Measurements from ENCODE around the gene TBC1D10B.

The TBC1D10B gene

GRCh38 chr16:30370456-30371247 is at the start of gene TBC1D10B:
TSS of gene TBC1D10B (minus strand) at chr16:30370494. CDS start at chr16:30370183, 311 bp downstream.
- DNase-seq (ENCODE audit: insufficient read length, low spot score) (peak; percentile 94), FAIRE-seq (peak; percentile 100)

- no peak for FAIRE-seq
- DNase-seq (ENCODE audit: insufficient read length, low spot score) = no peak
These were observed 48.3 kb upstream of the TBC1D10B start for GRCh38 chr16:30418350-30419181.

GRCh38 chr16:30417529-30418349 is 47.4 kb upstream of the TBC1D10B start:
- DNase-seq (ENCODE audit: insufficient read length, low spot score) (peak; percentile 93), FAIRE-seq (peak; percentile 93)

- DNase-seq (ENCODE audit: insufficient read length, low spot score) (no peak), FAIRE-seq (no peak)
These were observed 46.6 kb upstream of the TBC1D10B start for GRCh38 chr16:30416624-30417528.

- no peak for FAIRE-seq
- DNase-seq (ENCODE audit: insufficient read length, low spot score) = no peak
These were observed 45.8 kb upstream of the TBC1D10B start for GRCh38 chr16:30416047-30416603.

- FAIRE-seq (no peak), DNase-seq (ENCODE audit: insufficient read length, low spot score) (no peak)
These were observed 43.9 kb upstream of the TBC1D10B start for GRCh38 chr16:30414159-30414558.

- FAIRE-seq = no peak
- no peak for DNase-seq (ENCODE audit: insufficient read length, low spot score)
These were observed 43.0 kb upstream of the TBC1D10B start for GRCh38 chr16:30413112-30413806.

- FAIRE-seq (peak; percentile 89), DNase-seq (ENCODE audit: insufficient read length, low spot score) (peak; percentile 83)
These were observed 39.1 kb upstream of the TBC1D10B start for GRCh38 chr16:30409125-30410060.

- DNase-seq (ENCODE audit: insufficient read length, low spot score) (no peak), FAIRE-seq (no peak)
These were observed 37.7 kb upstream of the TBC1D10B start for GRCh38 chr16:30407804-30408534.

GRCh38 chr16:30407102-30407803 is 37.0 kb upstream of the TBC1D10B start, which contains the start of gene ZNF771:
TSS of gene ZNF771 (plus strand) at chr16:30407606. CDS start at chr16:30408054, 448 bp downstream.
- peak; percentile 76 for DNase-seq (ENCODE audit: insufficient read length, low spot score)
- FAIRE-seq = peak; percentile 68

GRCh38 chr16:30406795-30407101 is 36.5 kb upstream of the TBC1D10B start:
- DNase-seq (ENCODE audit: insufficient read length, low spot score) = no peak
- no peak for FAIRE-seq

- FAIRE-seq (no peak), DNase-seq (ENCODE audit: insufficient read length, low spot score) (no peak)
These were observed 31.6 kb upstream of the TBC1D10B start for GRCh38 chr16:30401768-30402425.

GRCh38 chr16:30399435-30400186 is 29.3 kb upstream of the TBC1D10B start:
- FAIRE-seq = no peak
- no peak for DNase-seq (ENCODE audit: insufficient read length, low spot score)

- no peak for DNase-seq (ENCODE audit: insufficient read length, low spot score)
- no peak for FAIRE-seq
These were observed 28.6 kb upstream of the TBC1D10B start for GRCh38 chr16:30398661-30399434.
